WERI-Rb-1 (cell line): ENCODE data around the gene ZBED5.

Source experiments
- DNase-seq: peaks from one replicate; pipeline ENCODE4 v3.0.0-alpha.2; 2020
- H3K27ac ChIP-seq: fragments of 250-450 bp; sonication (Bioruptor Pico); 2 replicates; pipeline ENCODE4 v1.5.1; 2020; ENCODE audit warnings: mild to moderate bottlenecking, moderate library complexity
- H3K27me3 ChIP-seq: fragments of 250-450 bp; sonication (Bioruptor Pico); 2 replicates; pipeline ENCODE4 v1.5.1; 2021; ENCODE audit warnings: mild to moderate bottlenecking, low read depth, moderate library complexity; ENCODE audit not compliant: insufficient read depth, severe bottlenecking
- H3K36me3 ChIP-seq: fragments of 250-450 bp; sonication (Bioruptor Pico); 2 replicates; pipeline ENCODE4 v1.5.1; 2020; ENCODE audit warnings: mild to moderate bottlenecking, moderate library complexity
- H3K4me3 ChIP-seq: 2 replicates; pipeline ENCODE4 v1.5.1; 2011; ENCODE audit warnings: low read depth, mild to moderate bottlenecking, control low read depth, low read length
- H3K9me3 ChIP-seq: fragments of 250-450 bp; sonication (Bioruptor Pico); 2 replicates; pipeline ENCODE4 v1.5.1; 2021; ENCODE audit warnings: mild to moderate bottlenecking, moderate library complexity; ENCODE audit not compliant: severe bottlenecking
- TF ChIP-seq, protein P1 (sequence below): IDR thresholded peaks from 2 replicates; pipeline ENCODE4 v1.5.1; 2011; ENCODE audit warnings: low read depth, mild to moderate bottlenecking, control low read depth, inconsistent platforms, low read length

Gene ZBED5

DNA sequence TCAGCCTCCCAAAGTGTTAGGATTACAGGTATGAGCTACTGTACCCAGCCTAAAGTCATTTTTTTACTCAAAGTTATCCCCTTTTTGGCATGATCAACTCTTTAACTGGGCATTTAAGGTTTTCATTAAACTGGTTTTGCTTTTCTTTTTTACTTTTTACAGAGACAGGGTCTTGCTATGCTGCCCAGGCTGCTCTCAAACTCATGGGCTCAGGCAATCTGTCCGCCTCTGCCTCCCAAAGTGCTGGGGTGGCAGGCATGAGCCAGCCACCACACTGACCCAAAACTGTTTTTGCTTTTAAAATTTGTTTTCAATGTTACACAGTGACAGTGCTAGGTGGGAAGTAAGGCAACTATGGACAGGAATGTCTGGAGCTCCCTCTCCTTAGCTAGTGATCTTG, 3.9 kb upstream of the ZBED5 start:
- Histone ChIP-seq H3K36me3 (peaks cover 5% of the 10 kb centered on the region), H3K27ac (no peak overlapping the region), H3K4me3 (no peak overlapping the region), H3K9me3 (no peaks in the 10 kb centered on the region), H3K27me3 (no peaks in the 10 kb centered on the region)
- DNase-seq, result no peak
- TF ChIP-seq, protein P1, sequence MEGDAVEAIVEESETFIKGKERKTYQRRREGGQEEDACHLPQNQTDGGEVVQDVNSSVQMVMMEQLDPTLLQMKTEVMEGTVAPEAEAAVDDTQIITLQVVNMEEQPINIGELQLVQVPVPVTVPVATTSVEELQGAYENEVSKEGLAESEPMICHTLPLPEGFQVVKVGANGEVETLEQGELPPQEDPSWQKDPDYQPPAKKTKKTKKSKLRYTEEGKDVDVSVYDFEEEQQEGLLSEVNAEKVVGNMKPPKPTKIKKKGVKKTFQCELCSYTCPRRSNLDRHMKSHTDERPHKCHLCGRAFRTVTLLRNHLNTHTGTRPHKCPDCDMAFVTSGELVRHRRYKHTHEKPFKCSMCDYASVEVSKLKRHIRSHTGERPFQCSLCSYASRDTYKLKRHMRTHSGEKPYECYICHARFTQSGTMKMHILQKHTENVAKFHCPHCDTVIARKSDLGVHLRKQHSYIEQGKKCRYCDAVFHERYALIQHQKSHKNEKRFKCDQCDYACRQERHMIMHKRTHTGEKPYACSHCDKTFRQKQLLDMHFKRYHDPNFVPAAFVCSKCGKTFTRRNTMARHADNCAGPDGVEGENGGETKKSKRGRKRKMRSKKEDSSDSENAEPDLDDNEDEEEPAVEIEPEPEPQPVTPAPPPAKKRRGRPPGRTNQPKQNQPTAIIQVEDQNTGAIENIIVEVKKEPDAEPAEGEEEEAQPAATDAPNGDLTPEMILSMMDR, result no peak

DNA sequence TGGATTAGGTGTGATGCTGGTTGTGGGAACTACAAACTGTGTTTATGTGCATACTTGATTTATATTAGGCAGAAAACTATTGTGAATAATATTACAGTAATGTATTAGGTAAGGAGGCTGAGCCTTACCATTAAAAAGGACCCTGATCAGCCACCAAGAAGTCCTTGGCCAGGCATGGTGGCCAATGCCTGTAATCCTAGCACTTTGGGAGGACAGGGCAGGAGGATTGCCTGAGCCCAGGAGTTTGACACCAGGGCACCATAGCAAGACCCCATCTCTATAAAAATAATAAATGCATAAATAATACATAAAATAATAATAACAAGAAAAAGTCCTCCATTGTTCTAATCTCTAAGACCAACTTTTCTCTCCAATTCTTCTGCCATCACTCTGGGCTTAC, 3.2 kb upstream of the ZBED5 start:
- Histone ChIP-seq H3K36me3 (peaks cover 9% of the 10 kb centered on the region), H3K27me3 (no peaks in the 10 kb centered on the region), H3K4me3 (no peak overlapping the region), H3K9me3 (no peaks in the 10 kb centered on the region), H3K27ac (no peak overlapping the region)
- DNase-seq, result no peak
- TF ChIP-seq, protein P1, result no peak

DNA sequence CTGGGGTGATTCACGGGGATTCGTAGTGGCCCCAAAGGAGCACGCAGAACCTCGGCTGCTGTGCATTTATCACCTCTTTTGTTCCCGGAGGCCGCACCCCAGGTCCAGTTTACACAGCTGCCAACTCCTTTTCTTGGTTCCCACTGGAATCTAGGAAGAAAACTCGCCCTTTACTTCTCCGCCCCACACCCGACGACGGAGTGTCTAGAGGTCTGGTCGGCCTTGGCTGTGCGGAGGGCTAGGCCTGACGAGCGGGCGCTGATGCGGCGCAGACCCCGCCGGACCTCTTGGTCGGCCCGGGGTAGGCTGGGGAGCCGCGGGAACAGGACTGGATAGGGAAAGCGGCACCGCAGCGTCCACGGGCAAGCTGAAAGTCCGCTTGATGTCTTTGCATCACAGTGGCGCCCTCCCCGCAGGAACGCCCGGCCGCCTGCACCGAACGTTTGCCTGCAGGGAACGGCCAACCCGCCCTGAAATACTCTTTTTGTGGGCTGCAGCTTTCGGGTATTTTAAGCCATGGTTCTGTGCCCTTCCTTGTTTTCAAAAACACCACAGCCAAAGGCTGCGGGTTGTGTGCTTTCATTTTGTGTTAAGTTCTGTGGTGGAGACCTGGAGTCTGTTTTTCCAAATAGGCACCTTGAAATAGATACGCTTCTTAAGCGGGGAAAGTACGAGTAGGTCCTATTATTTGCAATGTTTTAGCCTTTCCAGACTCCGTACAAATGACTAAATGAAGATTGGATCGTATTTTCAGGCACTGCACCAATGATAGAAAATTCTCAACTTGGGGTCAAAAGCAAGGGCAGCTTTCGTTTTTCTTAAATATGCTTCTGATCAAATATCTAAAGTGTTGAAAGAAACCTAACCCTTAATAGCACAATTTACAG, 829 bp upstream of the ZBED5 start:
- Histone ChIP-seq H3K9me3 (no peaks in the 10 kb centered on the region), H3K27ac (peak overlapping the region; percentile 97), H3K27me3 (no peaks in the 10 kb centered on the region), H3K36me3 (peaks cover 32% of the 10 kb centered on the region), H3K4me3 (peak overlapping the region; percentile 84)
- TF ChIP-seq, protein P1, result no peak
- peak; percentile 57 for DNase-seq

DNA sequence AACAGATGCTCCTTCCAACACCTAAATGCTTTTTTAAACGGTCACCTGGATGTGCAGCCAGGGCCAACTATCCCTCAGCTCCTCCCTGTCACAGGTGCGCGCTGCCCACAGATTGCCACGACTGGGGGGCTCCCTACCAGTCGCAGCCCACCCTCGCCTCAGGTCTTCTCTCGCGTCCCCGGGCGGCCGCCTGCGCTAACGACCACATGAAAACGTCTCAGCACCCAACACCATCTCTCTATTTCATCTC, 469 bp downstream of the ZBED5 start:
- TF ChIP-seq, protein P1, result no peak
- Histone ChIP-seq H3K4me3 (peak overlapping the region; percentile 84), H3K27me3 (no peaks in the 10 kb centered on the region), H3K27ac (peak overlapping the region; percentile 97), H3K36me3 (peaks cover 45% of the 10 kb centered on the region), H3K9me3 (no peaks in the 10 kb centered on the region)
- DNase-seq, result peak; percentile 37

DNA sequence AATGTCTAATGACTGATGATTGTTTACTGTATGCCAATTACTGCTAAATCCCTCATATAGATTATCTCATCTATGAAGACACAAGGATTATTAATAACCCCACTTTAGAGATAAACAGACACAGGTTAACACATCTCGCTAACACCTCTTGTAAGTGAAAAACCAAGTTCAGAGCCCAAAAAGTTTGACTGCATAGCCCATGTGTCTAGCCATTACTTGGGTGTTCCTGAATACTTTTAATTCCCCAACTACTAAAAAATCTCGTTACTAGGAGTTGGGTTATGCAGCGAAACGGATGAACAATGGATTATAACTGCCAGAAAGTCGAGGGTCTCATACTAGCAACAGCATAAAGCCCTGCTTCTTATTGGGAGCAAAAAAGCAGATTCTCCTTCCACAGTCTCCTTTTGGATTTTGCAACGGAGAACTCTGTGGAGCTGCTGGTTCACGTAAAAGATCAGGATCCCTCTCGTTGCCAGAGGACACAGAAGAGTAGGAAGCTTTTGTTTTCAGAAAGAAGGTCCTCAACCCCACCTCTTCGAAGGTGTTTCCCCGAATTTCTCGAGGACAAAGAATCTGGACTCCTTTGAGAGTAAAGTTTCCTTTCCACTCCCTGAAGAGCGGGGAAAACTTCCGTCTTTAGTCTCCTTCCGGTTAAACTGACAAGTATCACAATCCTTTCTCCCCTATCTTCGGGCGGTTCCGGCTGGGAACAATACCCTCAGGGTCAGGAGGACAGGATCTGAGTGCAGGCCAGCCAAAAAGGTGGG, 979 bp downstream of the ZBED5 start:
- peak overlapping the region; percentile 97 for H3K27ac ChIP-seq
- peak overlapping the region; percentile 84 for H3K4me3 ChIP-seq
- TF ChIP-seq, protein P1, result no peak
- peaks cover 49% of the 10 kb centered on the region for H3K36me3 ChIP-seq
- no peaks in the 10 kb centered on the region for H3K9me3 ChIP-seq
- H3K27me3 ChIP-seq, result no peaks in the 10 kb centered on the region
- DNase-seq, result no peak
